Adrenal gland (tissue), 12 donors: ENCODE results near the gene WWP2. TPM values are rescaled to one million over a fixed set of nuclear protein-coding genes. Genes with fewer than 3 reads are reported as not detected.

ENCODE experiments used
- DNase-seq, 7 donors: peaks; one replicate each; pipeline ENCODE4 v3.0.0-alpha.2; 2019 to 2020
- H3K27ac ChIP-seq, 5 donors: fragments of 200-600 bp; sonication (generic) in 4 of 5; 1 replicate in 3 of 5; 2 replicates in 2 of 5; pipeline versions ENCODE4 v1.5.1 to v1.8.0; 2016 to 2020; ENCODE audit warnings: mild to moderate bottlenecking in 1 of 5
- H3K27me3 ChIP-seq: fragments of 200-600 bp; 2 replicates; pipeline ENCODE4 v1.8.0; 2021
- H3K36me3 ChIP-seq, 2 donors: fragments of 200-600 bp; replicated peaks in 1 of 2; 1 replicate in 1 of 2; 2 replicates in 1 of 2; pipeline versions ENCODE4 v1.5.1 to v1.8.0; 2018 to 2022
- H3K4me1 ChIP-seq, 2 donors: fragments of 200-600 bp; replicated peaks in 1 of 2; 1 replicate in 1 of 2; 2 replicates in 1 of 2; pipeline versions ENCODE4 v1.5.1 to v1.8.0; 2018 to 2021
- H3K4me3 ChIP-seq, 4 donors: fragments of 200-600 bp; sonication (generic) in 3 of 4; one replicate each; pipeline ENCODE4 v1.5.1; 2016 to 2018
- H3K9me3 ChIP-seq, 3 donors: fragments of 200-600 bp; sonication (generic) in 1 of 3; replicated peaks in 1 of 3; 1 replicate in 2 of 3; 2 replicates in 1 of 3; pipeline versions ENCODE4 v1.5.1 to v1.8.0; 2016 to 2021
- CTCF ChIP-seq, 6 experiments: fragments of 450-650 bp in 4 of 6; fragments of 200-600 bp in 2 of 6; sonication (generic) in 1 of 6; IDR thresholded peaks; 1 replicate in 5 of 6; 2 replicates in 1 of 6; pipeline versions ENCODE4 v1.5.1 to v1.8.0; 2016 to 2021; ENCODE audit warnings: antibody characterized with exemption in 6 of 6, mild to moderate bottlenecking in 2 of 6, moderate library complexity in 1 of 6
- POLR2A ChIP-seq, 2 donors: fragments of 450-650 bp; IDR thresholded peaks; one replicate each; pipeline ENCODE4 v1.6.1; 2017; ENCODE audit warnings: antibody characterized with exemption in 2 of 2, mild to moderate bottlenecking in 2 of 2, moderate library complexity in 1 of 2
- WGBS, 4 donors: extraction: QIAGEN DNeasy Blood & Tissue Kit in 2 of 4; methylation state at CpG; one replicate each; pipeline versions ENCODE4 v1.1.5 to v1.1.7; 2013 to 2017; 5-methylcytosine and 5-hydroxymethylcytosine counted together
- intact Hi-C, 2 donors: fragments of 100-400 bp; cut with DNase I; formaldehyde crosslinking; loops; one replicate each; pipeline versions ENCODE4 v1.14.1 to v1.15.0; 2022 to 2023
- polyA plus RNA-seq, 3 donors: library from polyadenylated mRNA; stranded (reverse); fragments of 200-250 nt in 2 of 3; fragments of 350-450 nt in 1 of 3; fragmentation: Illumina TruSeq in 1 of 3; extraction: RNeasy Lipid Tissue Mini Kit (QIAGEN cat#74804) in 1 of 3; gene quantifications; one replicate each; pipeline ENCODE4 v1.2.3, GENCODE V29; 2013 to 2014
- total RNA-seq, 9 donors: library from RNA; depleted of rRNA in 4 of 9; stranded (reverse); fragments of >200 nt in 4 of 9; fragments of 120-200 nt in 1 of 9; fragmentation: NEBNext Ultra II Directional in 1 of 9; extraction: Animal tissue kit (Norgen Biotek cat#: 25700) in 1 of 9; gene quantifications; one replicate each; pipeline versions ENCODE4 v1.1.0 to v1.2.4, GENCODE V29; 2013 to 2023
- donor health status: healthy with polysubstance abuse.
- donor health status: Bipolar disorder and iron deficiency.
- donor health status: DM: yes; HTN: yes; CAD: no.
- donor health status: DM: no; HTN: no; CAD: no.
- donor health status: DM: no; HTN: no; CAD: no.
- donor health status: DM: yes; HTN: yes; CAD: no.

WWP2 gene
- total and polyA plus RNA-seq, 12 donors = 28.3 to 99.8 (median 72.0) TPM

- DNase-seq = peak; percentile 73 to 94 (median 92)
- no peaks in the 10 kb centered on the region for H3K27me3 ChIP-seq
- H3K27ac ChIP-seq = peak overlapping the region; percentile 51 to 96 (median 94)
- H3K4me3 ChIP-seq = peak overlapping the region in 1 of 4 donors; percentile 44
- no peaks in the 10 kb centered on the region for H3K36me3 ChIP-seq
- intact Hi-C loops = no loop called here
- peaks cover 10 to 11% of the 10 kb centered on the region in 2 donors for H3K4me1 ChIP-seq
- no peaks in the 10 kb centered on the region for H3K9me3 ChIP-seq
- TF ChIP-seq POLR2A (IDR thresholded peaks at IDR 0.05) (peak in 1 of 2 donors; percentile 82), CTCF (IDR thresholded peaks at IDR 0.05) (no peak)
- 27 to 47% (median 33%) methylated on average over 7 to 20 of the region's 20 CpGs for WGBS, 4 donors
Observed at GRCh38 chr16:69917739-69918138, 155.6 kb downstream of the WWP2 start.

- 54 to 73% (median 59%) methylated on average over 1 of the region's 1 CpG for WGBS, 4 donors
- no peaks in the 10 kb centered on the region for H3K36me3 ChIP-seq
- H3K4me1 ChIP-seq = peaks cover 10 to 11% of the 10 kb centered on the region in 2 donors
- no peak for TF ChIP-seq POLR2A (IDR thresholded peaks at IDR 0.05)
- no peak for TF ChIP-seq CTCF (IDR thresholded peaks at IDR 0.05)
- intact Hi-C loops = no loop called here
- H3K27ac ChIP-seq = peak overlapping the region; percentile 51 to 96 (median 94)
- H3K27me3 ChIP-seq = no peaks in the 10 kb centered on the region
- H3K4me3 ChIP-seq = peak overlapping the region in 1 of 4 donors; percentile 44
- DNase-seq = no peak
- no peaks in the 10 kb centered on the region for H3K9me3 ChIP-seq
Observed at GRCh38 chr16:69918241-69918640, 156.1 kb downstream of the WWP2 start.

- no peak for TF ChIP-seq POLR2A (IDR thresholded peaks at IDR 0.05)
- no peak for TF ChIP-seq CTCF (IDR thresholded peaks at IDR 0.05)
- Histone ChIP-seq H3K36me3 (no peaks in the 10 kb centered on the region), H3K27ac (peak overlapping the region in 1 of 5 donors; percentile 17), H3K4me3 (no peak overlapping the region), H3K9me3 (no peaks in the 10 kb centered on the region), H3K4me1 (peaks cover 10 to 19% of the 10 kb centered on the region in 2 donors), H3K27me3 (no peaks in the 10 kb centered on the region)
- intact Hi-C loops = loop anchor here in 1 of 2 donors (10.0 kb wide), 1 partner anchor 56 kb away; no protein-coding TSS in a partner anchor
- WGBS, 4 donors = 82 to 95% (median 86%) methylated on average over 2 of the region's 2 CpGs
- no peak for DNase-seq
Observed at GRCh38 chr16:69921127-69921526, 159.0 kb downstream of the WWP2 start.

- TF ChIP-seq POLR2A (IDR thresholded peaks at IDR 0.05) (no peak), CTCF (IDR thresholded peaks at IDR 0.05) (no peak)
Observed at GRCh38 chr16:69922200-69922599, 160.1 kb downstream of the WWP2 start.

More at GRCh38 chr16:69922200-69922599, 160.1 kb downstream of the WWP2 start:
- Histone ChIP-seq H3K4me3 (no peak overlapping the region), H3K27ac (no peak overlapping the region), H3K4me1 (peaks cover 12 to 23% of the 10 kb centered on the region in 2 donors), H3K27me3 (no peaks in the 10 kb centered on the region), H3K36me3 (no peaks in the 10 kb centered on the region), H3K9me3 (no peaks in the 10 kb centered on the region)
- 84 to 91% (median 85%) methylated on average over 6 of the region's 6 CpGs for WGBS, 4 donors
- intact Hi-C loops = loop anchor here in 1 of 2 donors (10.0 kb wide), 1 partner anchor 57 kb away; no protein-coding TSS in a partner anchor
- no peak for DNase-seq
